ENCODE results near the gene NFYC. TPM values are rescaled to one million over a fixed set of nuclear protein-coding genes. Genes with fewer than 3 reads are reported as not detected.

NFYC gene
- total and polyA plus RNA-seq, 2 experiments from 2014 or later: 23.7 to 28.3 TPM

- Histone ChIP-seq H3K9me2 (ENCODE audit: insufficient read depth) (no peaks in the 10 kb centered on the region), H3K36me3 (ENCODE audit: low read depth) (no peaks in the 10 kb centered on the region), H3F3A (ENCODE audit: insufficient read depth) (no peaks in the 10 kb centered on the region), H4K20me1 (ENCODE audit: insufficient read depth) (no peaks in the 10 kb centered on the region), H3K9me3 (ENCODE audit: low read depth) (no peaks in the 10 kb centered on the region), H3K4me3 (no peak overlapping the region), H3K27ac (no peak overlapping the region), H3K27me3 (replicated peaks; ENCODE audit: insufficient read depth) (peaks cover 5% of the 10 kb centered on the region), H3K79me2 (ENCODE audit: insufficient read depth) (no peaks in the 10 kb centered on the region), H2AFZ (no peak overlapping the region), H3K9ac (no peak overlapping the region), H3K4me2 (ENCODE audit: unreplicated experiment) (no peak overlapping the region), H3K4me1 (ENCODE audit: insufficient read depth) (no peaks in the 10 kb centered on the region)
- in situ Hi-C loops (cut with MboI): no loop called here
- no peak for DNase-seq
- TF ChIP-seq EZH2phosphoT487 (IDR thresholded peaks at IDR 0.05; ENCODE audit: insufficient read depth, low read depth) (no peak), EZH2 (IDR thresholded peaks at IDR 0.05; ENCODE audit: insufficient read depth, poor library complexity, severe bottlenecking) (no peak)
- 82 to 84% methylated on average over 12 to 17 of the region's 17 CpGs for WGBS, 2 experiments (ENCODE audit: low coverage in 1 of 2, low lambda C conversion rate in 2 of 2, missing lambda C conversion rate in 2 of 2)
Observed at GRCh38 chr1:40788561-40789341, 97.2 kb downstream of the NFYC start.

- Histone ChIP-seq H3K9me3 (ENCODE audit: low read depth) (no peaks in the 10 kb centered on the region), H3F3A (ENCODE audit: insufficient read depth) (no peaks in the 10 kb centered on the region)
Observed at GRCh38 chr1:40789342-40789598, 97.8 kb downstream of the NFYC start.

GRCh38 chr1:40789661-40790430, 98.3 kb downstream of the NFYC start:
- Histone ChIP-seq H3K36me3 (ENCODE audit: low read depth) (no peaks in the 10 kb centered on the region), H3K27me3 (replicated peaks; ENCODE audit: insufficient read depth) (peaks cover 5% of the 10 kb centered on the region), H3K27ac (no peak overlapping the region), H3K9me3 (ENCODE audit: low read depth) (no peaks in the 10 kb centered on the region), H3K79me2 (ENCODE audit: insufficient read depth) (no peaks in the 10 kb centered on the region), H3K9me2 (ENCODE audit: insufficient read depth) (no peaks in the 10 kb centered on the region), H3K9ac (no peak overlapping the region), H3K4me2 (ENCODE audit: unreplicated experiment) (no peak overlapping the region), H4K20me1 (ENCODE audit: insufficient read depth) (no peaks in the 10 kb centered on the region), H3F3A (ENCODE audit: insufficient read depth) (no peaks in the 10 kb centered on the region), H3K4me3 (no peak overlapping the region), H2AFZ (no peak overlapping the region), H3K4me1 (ENCODE audit: insufficient read depth) (no peaks in the 10 kb centered on the region)
- TF ChIP-seq EZH2phosphoT487 (IDR thresholded peaks at IDR 0.05; ENCODE audit: insufficient read depth, low read depth) (no peak), EZH2 (IDR thresholded peaks at IDR 0.05; ENCODE audit: insufficient read depth, poor library complexity, severe bottlenecking) (no peak)
- DNase-seq: no peak
- in situ Hi-C loops (cut with MboI): no loop called here
- WGBS, 2 experiments (ENCODE audit: low coverage in 1 of 2, low lambda C conversion rate in 2 of 2, missing lambda C conversion rate in 2 of 2): 75 to 82% methylated on average over 13 of the region's 13 CpGs

More at GRCh38 chr1:40789342-40789598, 97.8 kb downstream of the NFYC start:
- H3K79me2 ChIP-seq (ENCODE audit: insufficient read depth): no peaks in the 10 kb centered on the region
- no peaks in the 10 kb centered on the region for H3K9me2 ChIP-seq (ENCODE audit: insufficient read depth)
- WGBS, 2 experiments (ENCODE audit: low coverage in 1 of 2, low lambda C conversion rate in 2 of 2, missing lambda C conversion rate in 2 of 2): 80 to 85% methylated on average over 2 of the region's 2 CpGs
- H3K36me3 ChIP-seq (ENCODE audit: low read depth): no peaks in the 10 kb centered on the region
- no peak overlapping the region for H3K27ac ChIP-seq
- H4K20me1 ChIP-seq (ENCODE audit: insufficient read depth): no peaks in the 10 kb centered on the region
- no peak overlapping the region for H3K9ac ChIP-seq
- TF ChIP-seq EZH2phosphoT487 (IDR thresholded peaks at IDR 0.05; ENCODE audit: insufficient read depth, low read depth): no peak
- TF ChIP-seq EZH2 (IDR thresholded peaks at IDR 0.05; ENCODE audit: insufficient read depth, poor library complexity, severe bottlenecking): no peak
- H3K27me3 ChIP-seq (replicated peaks; ENCODE audit: insufficient read depth): peaks cover 5% of the 10 kb centered on the region
- H2AFZ ChIP-seq: no peak overlapping the region
- no peak for DNase-seq
- no peaks in the 10 kb centered on the region for H3K4me1 ChIP-seq (ENCODE audit: insufficient read depth)
- in situ Hi-C loops (cut with MboI): no loop called here
- H3K4me3 ChIP-seq: no peak overlapping the region
- no peak overlapping the region for H3K4me2 ChIP-seq (ENCODE audit: unreplicated experiment)

- H3F3A ChIP-seq (ENCODE audit: insufficient read depth): no peaks in the 10 kb centered on the region
- in situ Hi-C loops (cut with MboI): no loop called here
- H3K36me3 ChIP-seq (ENCODE audit: low read depth): no peaks in the 10 kb centered on the region
- 59 to 62% methylated on average over 7 of the region's 7 CpGs for WGBS, 2 experiments (ENCODE audit: low coverage in 1 of 2, low lambda C conversion rate in 2 of 2, missing lambda C conversion rate in 2 of 2)
- H2AFZ ChIP-seq: no peak overlapping the region
- no peaks in the 10 kb centered on the region for H3K79me2 ChIP-seq (ENCODE audit: insufficient read depth)
- no peaks in the 10 kb centered on the region for H3K9me2 ChIP-seq (ENCODE audit: insufficient read depth)
- no peaks in the 10 kb centered on the region for H4K20me1 ChIP-seq (ENCODE audit: insufficient read depth)
- peaks cover 5% of the 10 kb centered on the region for H3K27me3 ChIP-seq (replicated peaks; ENCODE audit: insufficient read depth)
- no peaks in the 10 kb centered on the region for H3K4me1 ChIP-seq (ENCODE audit: insufficient read depth)
- no peak for TF ChIP-seq EZH2phosphoT487 (IDR thresholded peaks at IDR 0.05; ENCODE audit: insufficient read depth, low read depth)
- TF ChIP-seq EZH2 (IDR thresholded peaks at IDR 0.05; ENCODE audit: insufficient read depth, poor library complexity, severe bottlenecking): no peak
- H3K4me3 ChIP-seq: no peak overlapping the region
- no peak overlapping the region for H3K27ac ChIP-seq
- DNase-seq: no peak
- no peak overlapping the region for H3K9ac ChIP-seq
- H3K9me3 ChIP-seq (ENCODE audit: low read depth): no peaks in the 10 kb centered on the region
- H3K4me2 ChIP-seq (ENCODE audit: unreplicated experiment): no peak overlapping the region
Observed at GRCh38 chr1:40792036-40792435, 100.5 kb downstream of the NFYC start.
